Fibroblast of skin of left quadriceps (primary cell): ENCODE data around the gene CARNS1.
"Not testable (repeated sequence)": the region's sequence is repeated elsewhere in the genome, so short reads cannot be mapped to it uniquely, and the experiment has no call there.

ENCODE experiments used
- DNase-seq, 2 experiments: peaks; one replicate each; pipeline ENCODE4 v3.0.0-alpha.2; 2013; ENCODE audit warnings: low read depth in 2 of 2

CARNS1 gene

GRCh38 chr11:67396587-67397389 lies 18.7 kb upstream of the CARNS1 start:
- no peak for DNase-seq

DNA sequence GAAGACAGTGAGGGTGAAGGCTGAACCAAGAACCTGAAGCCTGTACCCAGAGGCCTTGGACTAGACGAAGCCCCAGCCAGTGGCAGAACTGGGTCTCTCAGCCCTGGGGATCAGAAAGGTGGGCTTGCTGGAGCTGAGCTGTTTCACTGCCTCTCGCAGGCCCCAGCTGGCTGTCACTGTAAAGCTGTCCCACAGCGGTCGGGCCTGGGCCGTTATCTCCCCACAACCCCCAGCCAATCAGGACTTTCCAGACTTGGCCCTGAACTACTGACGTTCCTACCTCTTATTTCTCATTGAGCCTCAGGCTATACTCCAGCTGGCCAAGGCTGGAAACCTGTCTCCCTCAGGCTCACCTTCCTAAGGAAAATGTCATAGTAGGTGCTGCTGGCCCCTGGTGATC lies 17.9 kb upstream of the CARNS1 start:
- DNase-seq, result no peak

DNA sequence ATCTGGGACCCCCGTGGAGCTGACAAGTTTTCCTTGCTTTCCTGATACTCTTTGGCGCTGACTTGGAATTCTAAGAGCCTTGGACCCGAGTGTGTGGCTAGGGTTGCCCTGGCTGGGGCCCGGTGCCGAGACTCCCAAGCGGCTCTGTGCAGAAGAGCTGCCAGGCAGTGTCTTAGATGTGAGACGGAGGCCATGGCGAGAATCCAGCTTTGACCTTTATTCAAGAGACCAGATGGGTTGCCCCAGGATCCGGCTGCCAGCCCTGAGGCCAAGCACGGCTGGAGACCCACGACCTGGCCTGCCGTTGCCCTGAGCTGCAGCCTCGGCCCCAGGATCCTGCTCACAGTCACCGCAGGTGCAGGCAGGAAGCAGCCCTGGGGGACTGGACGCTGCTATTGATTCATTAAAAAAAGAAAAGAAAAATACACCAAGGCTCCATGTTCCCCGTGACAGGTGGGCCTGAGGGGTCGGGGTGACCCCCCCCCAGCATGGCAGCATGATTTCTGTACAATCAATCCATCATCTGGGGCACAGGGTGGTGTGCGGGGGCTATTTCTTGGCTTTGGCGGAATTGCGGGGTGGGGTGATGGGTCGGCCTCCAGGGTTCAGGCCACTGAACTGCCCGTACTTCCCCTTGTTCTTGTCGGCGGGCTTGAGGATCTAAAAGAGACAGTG lies 17.4 kb upstream of the CARNS1 start:
- DNase-seq, result no peak

GRCh38 chr11:67398661-67399563 lies 16.6 kb upstream of the CARNS1 start:
- no peak for DNase-seq

GRCh38 chr11:67400251-67400941 lies 15.1 kb upstream of the CARNS1 start:
- no peak for DNase-seq

DNA sequence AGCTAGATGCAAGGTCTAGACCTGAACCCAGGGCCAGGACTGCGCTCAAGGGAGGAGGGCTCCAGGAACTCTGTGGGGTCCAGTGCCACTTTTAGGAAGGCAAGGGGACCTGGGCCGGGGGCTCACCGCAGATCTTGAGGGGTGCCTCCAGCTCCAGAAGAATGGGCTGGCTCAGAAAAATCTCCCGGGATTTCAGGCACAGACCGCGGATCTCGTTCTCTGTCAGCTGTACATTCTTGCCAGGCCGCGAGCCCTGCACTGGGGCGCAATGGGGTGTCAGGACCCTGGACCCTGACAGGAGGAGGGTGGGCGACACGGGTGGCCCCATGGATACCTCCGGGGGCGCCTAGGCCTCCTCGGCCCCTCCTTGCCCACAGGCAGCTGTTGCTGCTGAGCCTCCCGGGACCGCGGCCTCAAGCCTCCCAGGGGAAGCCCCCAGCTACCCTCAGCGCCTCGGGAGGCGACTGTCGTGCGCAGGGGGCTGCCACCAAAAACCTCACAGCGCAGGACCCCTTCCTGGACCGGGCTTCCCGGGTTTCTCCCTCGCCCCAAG lies 14.5 kb upstream of the CARNS1 start:
- DNase-seq, result no peak

GRCh38 chr11:67401495-67402191 lies 13.8 kb upstream of the CARNS1 start, which contains the start of gene PPP1CA:
Gene PPP1CA (minus strand): TSS chr11:67401858. CDS start chr11:67401782, 76 bp downstream.
- DNase-seq, result peak; percentile 73 to 75

DNA sequence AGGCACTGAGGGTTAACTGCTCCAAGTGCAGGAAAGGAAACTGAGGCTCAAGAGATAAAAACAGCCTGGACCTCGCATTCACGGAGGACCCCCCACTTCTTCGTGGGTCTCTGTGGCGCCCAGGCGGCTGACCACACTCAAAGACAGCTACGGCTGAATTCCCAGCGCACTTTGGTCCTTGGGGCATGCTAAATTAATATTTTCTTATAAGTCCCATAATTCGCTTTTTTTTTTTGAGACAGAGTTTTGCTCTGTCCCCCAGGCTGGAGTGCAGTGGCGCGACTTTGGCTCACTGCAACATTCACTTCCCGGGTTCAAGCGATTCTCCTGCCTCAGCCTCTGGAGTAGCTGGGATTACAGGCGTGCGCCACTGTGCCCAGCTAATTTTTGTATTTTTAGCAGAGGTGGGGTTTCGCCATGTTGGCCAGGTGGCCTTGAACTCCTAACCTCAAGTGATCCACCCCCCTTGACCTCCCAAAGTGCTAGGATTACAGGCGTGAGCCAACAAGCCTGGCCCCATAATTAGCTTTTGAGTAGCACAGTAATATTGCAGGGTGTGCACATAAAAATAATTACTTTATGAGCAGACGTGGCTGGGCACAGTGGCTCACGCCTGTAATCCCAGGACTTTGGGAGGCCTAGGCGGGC lies 13.2 kb upstream of the CARNS1 start:
- DNase-seq, result not testable (repeated sequence)

- not testable (repeated sequence) for DNase-seq
These were observed 12.4 kb upstream of the CARNS1 start for GRCh38 chr11:67403085-67403484.

GRCh38 chr11:67404515-67405195 lies 10.8 kb upstream of the CARNS1 start:
- DNase-seq, result no peak

DNA sequence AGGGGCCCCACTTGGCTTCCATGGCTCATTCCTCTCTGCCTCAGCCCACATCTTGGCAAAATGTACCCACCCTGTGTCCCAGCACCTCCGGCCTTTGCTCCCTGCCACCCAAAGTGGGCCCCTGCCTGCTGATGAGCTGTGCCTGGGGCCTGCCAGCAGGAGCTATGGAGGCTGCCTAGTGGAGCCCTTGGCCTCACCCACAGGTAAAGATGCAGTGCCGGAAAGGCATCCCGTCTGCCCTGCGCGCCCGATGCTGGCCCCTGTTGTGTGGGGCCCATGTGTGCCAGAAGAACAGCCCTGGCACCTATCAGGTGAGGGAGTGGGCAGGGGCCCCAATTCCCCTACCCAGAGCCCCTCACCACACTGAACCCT lies 10.3 kb upstream of the CARNS1 start:
- DNase-seq, result no peak

GRCh38 chr11:67405688-67406339 lies 9.7 kb upstream of the CARNS1 start:
- no peak for DNase-seq

DNA sequence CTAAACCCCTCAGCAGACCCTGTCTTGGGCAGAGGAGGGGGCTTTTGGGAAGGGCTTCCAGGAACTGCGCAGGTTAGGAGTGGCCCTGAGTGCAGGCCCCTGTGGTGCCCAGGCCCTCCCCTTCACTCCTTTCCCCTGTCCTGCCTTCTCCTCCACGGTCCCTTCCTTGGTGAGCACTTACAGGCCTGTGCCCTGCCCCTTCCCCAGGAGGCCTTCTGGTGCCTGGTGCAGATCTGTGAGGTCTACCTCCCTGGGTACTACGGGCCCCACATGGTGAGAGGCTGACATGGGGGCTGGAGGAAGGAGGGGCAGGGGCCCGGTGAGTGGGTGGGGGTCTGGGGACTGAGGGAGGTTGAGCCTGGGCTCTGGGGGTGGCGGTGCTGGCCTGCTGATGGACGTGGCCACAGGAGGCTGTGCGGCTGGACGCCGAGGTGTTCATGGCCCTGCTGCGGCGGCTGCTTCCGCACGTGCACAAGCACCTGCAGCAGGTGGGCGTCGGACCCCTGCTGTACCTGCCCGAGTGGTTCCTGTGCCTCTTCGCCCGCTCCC lies 9.0 kb upstream of the CARNS1 start:
- DNase-seq, result no peak

- no peak for DNase-seq
These were observed 8.3 kb upstream of the CARNS1 start for GRCh38 chr11:67406969-67407687.

- no peak for DNase-seq
These were observed 7.8 kb upstream of the CARNS1 start for GRCh38 chr11:67407688-67408163.

- DNase-seq, result no peak
These were observed 6.9 kb upstream of the CARNS1 start for GRCh38 chr11:67408437-67409200.

- no peak for DNase-seq
These were observed 6.2 kb upstream of the CARNS1 start for GRCh38 chr11:67409261-67409666.
